GM18508 (cell line): ENCODE results near the gene KDM6A.

Source experiments
- ATAC-seq: cut with Tn5 transposase; IDR thresholded peaks from one replicate; pipeline ENCODE4 v1.9.1; 2021; ENCODE audit warnings: moderate number of reproducible peaks; ENCODE audit not compliant: insufficient read depth, unreplicated experiment

KDM6A gene

GRCh38 chrX:45145492-45146215, 272.7 kb downstream of the KDM6A start:
- no peak for ATAC-seq

GRCh38 chrX:45150821-45151220, 277.8 kb downstream of the KDM6A start:
- no peak for ATAC-seq

- ATAC-seq: no peak
Observed at GRCh38 chrX:45154033-45154360, 281.0 kb downstream of the KDM6A start.

- no peak for ATAC-seq
Observed at GRCh38 chrX:45154462-45154861, 281.5 kb downstream of the KDM6A start.

GRCh38 chrX:45157647-45158046, 284.7 kb downstream of the KDM6A start:
- ATAC-seq: no peak
